Stimulated activated CD4-positive, alpha-beta T cell treated with anti-CD3 and anti-CD28 coated beads, Interleukin-1b, Interleukin-23, amount 100 ng/mL, for 4 hours (primary cell): Measurements from ENCODE around the gene TRMT61A.
"Not testable (repeated sequence)": the region's sequence is repeated elsewhere in the genome, so short reads cannot be mapped to it uniquely, and the experiment has no call there.

Experiments
- DNase-seq, 2 donors: peaks; one replicate each; pipeline ENCODE4 v3.0.0-alpha.2; 2020; ENCODE audit warnings: low read depth in 2 of 2

Gene TRMT61A

DNA sequence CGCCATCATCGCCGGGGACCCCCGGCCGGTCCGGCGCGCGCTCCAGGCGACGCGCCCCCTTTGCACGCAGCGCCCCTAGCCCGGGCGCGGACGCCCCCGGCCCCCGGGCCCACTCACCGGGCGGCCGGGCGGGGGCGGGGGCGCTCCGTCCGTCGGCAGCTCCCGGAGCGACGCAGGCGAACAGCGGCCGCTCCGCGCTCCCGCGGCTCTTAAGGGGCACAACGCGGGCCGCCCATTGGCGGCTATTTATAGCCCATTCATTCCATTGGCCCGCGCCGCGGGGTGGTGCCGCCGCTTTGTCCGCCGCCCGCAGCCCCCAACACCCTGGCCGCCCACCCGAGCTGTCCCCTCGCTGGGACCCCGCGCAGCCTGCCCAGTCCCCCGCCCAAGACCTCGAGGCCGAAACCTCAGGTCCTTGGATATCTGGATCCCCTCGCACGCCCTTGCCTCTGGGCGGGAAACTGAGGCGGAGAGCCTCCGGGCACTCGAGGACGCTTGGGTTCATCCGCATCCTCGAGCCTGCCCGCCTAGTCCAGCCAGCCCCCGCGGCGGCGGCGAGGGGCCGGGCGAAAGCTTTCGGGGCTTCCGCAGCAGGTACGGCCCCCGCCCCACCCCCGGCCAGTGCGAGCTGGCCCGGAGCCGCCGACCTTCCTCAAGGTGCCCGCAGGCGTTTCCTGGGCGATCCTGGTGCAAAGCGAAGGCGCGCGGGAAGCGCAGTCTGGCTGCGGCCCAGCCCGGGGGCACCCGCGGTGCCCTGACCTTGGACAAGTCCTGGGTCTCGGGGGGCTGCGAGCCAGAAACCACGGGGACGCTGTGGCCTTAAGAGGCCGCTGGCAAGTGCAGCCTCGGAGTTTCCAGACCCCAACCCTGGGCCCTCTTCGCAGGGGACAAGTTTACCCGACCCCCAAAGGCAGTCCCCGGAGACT is 6.1 kb upstream of the TRMT61A start, which contains the start of gene CKB:
TSS of gene CKB (minus strand) at position 182 of the 926 bp plus-strand sequence. CDS start 337 bp downstream, outside the sequence.
- no peak for DNase-seq

DNA sequence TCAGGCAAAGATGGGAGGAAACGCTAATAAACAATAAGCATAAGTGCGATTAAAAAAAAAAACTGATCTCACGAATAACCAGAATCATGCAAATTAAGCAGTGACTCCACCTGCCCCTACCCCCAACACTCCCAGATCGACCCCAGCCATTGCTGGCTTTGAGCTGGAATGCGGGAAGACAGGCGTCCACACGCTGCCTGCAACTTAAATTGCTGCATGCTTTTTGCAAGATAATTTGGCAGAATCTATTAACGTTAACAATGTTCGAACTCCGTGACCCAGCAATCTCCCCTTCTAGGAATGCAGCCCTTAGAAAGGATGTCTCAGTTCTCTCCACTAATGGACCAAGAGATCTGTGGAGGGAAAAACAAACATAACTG is 5.4 kb upstream of the TRMT61A start:
- no peak for DNase-seq

GRCh38 chr14:103524002-103524935 is 4.7 kb upstream of the TRMT61A start:
- no peak for DNase-seq

DNA sequence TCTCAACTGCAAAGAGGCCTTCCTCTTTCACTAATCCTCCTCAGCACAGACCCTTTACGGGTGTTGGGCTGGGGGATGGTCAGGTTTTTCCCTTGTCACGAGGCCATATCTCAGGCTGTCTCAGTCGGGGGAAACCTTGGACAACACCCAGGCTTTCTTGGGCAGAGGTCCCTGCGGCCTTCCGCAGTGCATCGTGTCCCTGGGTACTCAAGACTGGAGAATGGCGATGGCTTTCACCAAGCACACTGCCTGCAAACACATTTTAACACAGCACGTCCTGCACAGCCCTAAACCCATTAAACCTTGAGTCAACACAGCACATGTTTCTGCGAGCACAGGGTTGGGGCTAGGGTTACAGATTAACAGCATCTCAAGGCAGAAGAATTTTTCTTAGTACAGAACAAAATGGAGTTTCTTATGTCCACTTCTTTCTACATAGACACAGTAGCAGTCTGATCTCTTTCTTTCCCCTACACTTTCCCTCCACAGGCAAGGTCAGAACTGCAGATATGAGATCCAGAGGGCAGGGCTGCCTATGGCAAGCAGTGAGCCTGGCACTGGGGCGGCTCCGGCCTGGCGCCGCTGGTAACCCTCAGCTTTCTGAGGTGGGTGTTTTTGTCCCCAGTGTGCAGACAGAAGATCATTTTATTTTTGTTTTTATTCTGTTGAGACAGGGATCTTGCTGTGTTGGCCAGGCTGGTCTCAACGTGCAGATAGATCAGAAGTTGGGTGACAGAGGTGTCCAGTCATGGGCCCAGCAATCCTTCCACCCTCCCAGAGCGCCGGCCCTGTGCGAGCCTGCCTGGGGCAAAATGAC is 3.4 kb upstream of the TRMT61A start:
- not testable (repeated sequence) for DNase-seq

DNA sequence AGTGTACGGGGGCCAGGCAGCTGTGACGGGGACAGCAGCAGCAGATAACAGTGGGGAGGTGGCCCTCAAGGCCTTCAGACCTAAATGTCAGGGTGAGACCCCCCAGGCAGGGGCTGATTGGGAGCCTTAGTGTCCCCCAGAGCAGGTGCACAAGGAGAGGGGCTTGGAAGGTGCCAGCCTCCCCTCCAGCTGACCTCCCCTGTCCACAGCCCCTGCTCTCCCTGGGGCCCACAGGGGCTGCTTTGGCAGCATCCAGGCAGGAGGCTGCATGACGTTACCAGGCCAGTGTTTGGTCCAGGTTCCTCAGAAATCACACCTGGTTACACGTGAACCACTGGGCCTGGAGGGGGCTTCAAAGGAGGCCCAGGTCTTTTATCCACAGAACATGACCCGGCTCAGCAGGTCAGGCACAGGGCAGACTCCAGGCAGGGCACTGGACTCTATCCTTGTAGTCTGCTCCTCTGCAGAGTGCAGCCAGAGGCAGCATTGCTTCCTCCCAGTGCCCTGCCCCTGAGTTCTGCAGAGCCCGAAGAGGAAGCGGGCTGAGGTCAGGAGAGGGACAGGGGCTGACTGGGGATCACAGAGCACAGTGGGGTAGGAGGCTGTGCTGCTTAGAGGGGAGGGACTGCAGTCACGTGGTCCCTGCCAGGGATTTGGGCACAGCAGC is 2.6 kb upstream of the TRMT61A start:
- no peak for DNase-seq

GRCh38 chr14:103526914-103527248 is 2.1 kb upstream of the TRMT61A start:
- no peak for DNase-seq

GRCh38 chr14:103527408-103528145 is 1.4 kb upstream of the TRMT61A start:
- DNase-seq: no peak

- DNase-seq: no peak
These were observed 830 bp upstream of the TRMT61A start for GRCh38 chr14:103528146-103528586.

- DNase-seq: no peak
These were observed 678 bp downstream of the TRMT61A start for GRCh38 chr14:103529383-103530365.

GRCh38 chr14:103530390-103530789 is 1.4 kb downstream of the TRMT61A start:
- DNase-seq: no peak

DNA sequence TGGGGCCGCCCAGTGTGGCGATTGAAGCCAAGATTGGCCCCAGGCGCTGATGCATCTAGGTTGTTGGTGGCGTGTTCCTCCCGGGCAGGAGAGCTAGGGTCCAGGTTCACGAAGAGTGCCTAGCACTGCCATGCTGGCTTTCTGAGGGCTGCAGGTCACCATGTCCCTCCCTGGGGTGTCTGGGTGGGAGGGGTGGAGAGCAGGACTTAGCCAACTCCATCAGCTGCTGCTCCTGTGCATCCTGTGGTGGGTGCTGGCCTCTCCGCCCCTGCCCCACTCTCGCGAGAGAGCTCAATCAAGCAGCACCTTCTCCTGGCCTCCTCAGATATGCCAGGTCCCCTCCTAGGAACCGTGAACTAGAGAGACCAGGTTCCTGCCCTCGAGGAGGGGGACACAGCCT is 1.8 kb downstream of the TRMT61A start:
- no peak for DNase-seq

- DNase-seq: no peak
These were observed 2.6 kb downstream of the TRMT61A start for GRCh38 chr14:103531421-103532215.

GRCh38 chr14:103532216-103533136 is 3.5 kb downstream of the TRMT61A start:
- no peak for DNase-seq

DNA sequence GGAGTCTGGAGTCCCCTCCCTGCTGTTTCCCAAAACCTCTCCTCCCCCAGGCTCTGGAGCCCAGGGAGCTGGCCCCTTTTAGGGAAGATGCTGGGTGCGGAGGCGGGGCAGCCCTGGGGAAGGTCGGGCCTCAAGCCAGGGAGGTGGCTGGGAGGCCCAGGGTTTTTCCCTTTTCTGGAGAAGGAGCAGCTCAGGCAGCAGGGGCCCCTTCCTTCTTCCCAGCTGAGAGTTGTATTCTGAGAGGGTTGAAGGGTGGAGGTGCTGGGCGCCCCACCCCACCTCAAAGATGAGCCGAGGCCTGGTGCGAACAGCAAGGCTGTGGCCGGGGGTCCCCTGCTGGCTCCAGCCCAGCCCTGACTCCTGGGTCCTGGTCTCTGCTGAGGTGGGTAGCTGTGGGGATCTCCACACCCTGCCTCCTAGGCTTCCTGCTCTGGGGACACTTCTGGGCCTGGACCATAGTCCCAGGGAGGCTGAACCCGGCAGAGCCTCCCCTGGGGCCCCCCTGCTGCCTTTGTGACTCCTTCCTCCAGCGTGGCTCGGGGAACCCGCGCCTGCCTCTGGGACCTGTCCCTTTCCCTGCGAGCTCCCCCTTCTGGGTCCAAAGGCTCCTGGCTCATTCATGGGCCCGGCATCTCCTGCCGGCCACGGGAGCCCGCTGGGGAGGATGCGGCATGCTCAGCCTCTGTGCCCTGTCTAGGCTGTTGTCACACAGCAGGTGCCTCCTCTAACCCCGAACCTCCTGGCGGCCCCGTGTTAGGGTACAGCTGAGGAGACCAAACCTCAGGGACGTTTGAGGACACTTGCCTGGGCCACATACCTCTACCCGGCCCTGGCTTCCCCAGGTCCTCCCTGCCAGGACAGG is 4.4 kb downstream of the TRMT61A start:
- no peak for DNase-seq

GRCh38 chr14:103533999-103534575 is 5.1 kb downstream of the TRMT61A start:
- DNase-seq: no peak

DNA sequence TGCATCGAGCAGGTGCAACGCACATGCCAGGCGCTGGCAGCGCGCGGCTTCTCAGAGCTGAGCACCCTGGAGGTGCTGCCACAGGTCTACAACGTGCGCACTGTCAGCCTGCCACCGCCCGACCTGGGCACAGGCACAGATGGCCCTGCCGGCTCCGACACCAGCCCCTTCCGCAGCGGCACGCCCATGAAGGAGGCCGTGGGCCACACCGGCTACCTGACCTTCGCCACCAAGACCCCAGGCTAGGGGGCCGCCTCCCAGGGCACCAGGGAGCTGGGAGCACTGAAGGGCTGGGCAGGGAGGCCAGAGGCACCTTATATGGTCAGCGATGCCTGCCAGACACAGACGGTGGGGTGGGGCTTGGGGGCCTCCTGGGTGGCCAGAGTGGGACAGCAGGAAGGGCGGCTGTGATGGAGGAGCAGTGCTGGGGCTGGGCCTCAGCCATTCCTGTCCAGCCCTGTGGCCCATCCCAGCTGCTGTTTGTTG is 5.6 kb downstream of the TRMT61A start:
- DNase-seq: no peak
